Common myeloid progenitor, CD34-positive (primary cell): ENCODE measurements around the gene PHYHD1.

Source experiments
- CTCF ChIA-PET: fragments of 350-600 bp; sonication (Branson Sonifier 250); formaldehyde crosslinking; loops from one replicate; lab custom pipeline; 2021; ENCODE audit warnings: antibody characterized with exemption; lab: Charles Lee
- POLR2A ChIA-PET: fragments of 350-600 bp; sonication (Branson Sonifier 250); formaldehyde crosslinking; loops from one replicate; lab custom pipeline; 2021; ENCODE audit warnings: antibody characterized with exemption; lab: Charles Lee
- DNase-seq, 3 donors: peaks; one replicate each; pipeline versions ENCODE4 v3.0.0 to v3.0.0-alpha.2; 2013
- H3K27ac ChIP-seq, 2 experiments: 1 replicate in 1 of 2; 2 replicates in 1 of 2; pipeline ENCODE4 v1.7.0; 2013; ENCODE audit warnings: inconsistent platforms in 2 of 2, low read length in 2 of 2, mild to moderate bottlenecking in 2 of 2, low read depth in 1 of 2, moderate library complexity in 1 of 2; ENCODE audit not compliant: severe bottlenecking in 2 of 2, insufficient read depth in 1 of 2, poor library complexity in 1 of 2
- H3K27me3 ChIP-seq, 5 experiments: replicated peaks in 2 of 5; 1 replicate in 3 of 5; 2 replicates in 2 of 5; pipeline versions ENCODE4 v1.6.1 to v1.7.0; 2013; ENCODE audit warnings: low read length in 4 of 5, mild to moderate bottlenecking in 2 of 5, moderate library complexity in 2 of 5, inconsistent platforms in 1 of 5; ENCODE audit not compliant: insufficient read depth in 5 of 5, control insufficient read depth in 4 of 5
- H3K36me3 ChIP-seq, 4 experiments: 1 replicate in 2 of 4; 2 replicates in 2 of 4; pipeline versions ENCODE4 v1.6.1 to v1.7.0; 2013; ENCODE audit warnings: low read length in 3 of 4, control low read depth in 1 of 4, mild to moderate bottlenecking in 1 of 4; ENCODE audit not compliant: control insufficient read depth in 4 of 4, insufficient read depth in 4 of 4
- H3K4me1 ChIP-seq, 4 experiments: 1 replicate in 3 of 4; 2 replicates in 1 of 4; pipeline versions ENCODE4 v1.6.1 to v1.7.1; 2013; ENCODE audit warnings: low read length in 3 of 4, mild to moderate bottlenecking in 3 of 4, control low read depth in 1 of 4, inconsistent platforms in 1 of 4, moderate library complexity in 1 of 4; ENCODE audit not compliant: control insufficient read depth in 4 of 4, insufficient read depth in 4 of 4; ENCODE audit errors: control extremely low read depth in 1 of 4
- H3K4me3 ChIP-seq, 7 experiments: 1 replicate in 4 of 7; 2 replicates in 3 of 7; pipeline versions ENCODE4 v1.5.1 to v1.7.0; 2013; ENCODE audit warnings: mild to moderate bottlenecking in 7 of 7, low read length in 6 of 7, moderate library complexity in 6 of 7, inconsistent platforms in 2 of 7, low read depth in 2 of 7, control low read depth in 1 of 7; ENCODE audit not compliant: insufficient read depth in 4 of 7, control insufficient read depth in 1 of 7; ENCODE audit errors: extremely low read depth in 1 of 7
- H3K9me3 ChIP-seq, 5 experiments: 1 replicate in 4 of 5; 2 replicates in 1 of 5; pipeline versions ENCODE4 v1.6.1 to v1.7.1; 2013; ENCODE audit warnings: low read length in 4 of 5, mild to moderate bottlenecking in 2 of 5, inconsistent platforms in 1 of 5, low read depth in 1 of 5, moderate library complexity in 1 of 5; ENCODE audit not compliant: control insufficient read depth in 4 of 5, insufficient read depth in 2 of 5; ENCODE audit errors: control extremely low read depth in 1 of 5
- WGBS: methylation state at CpG from one replicate; pipeline ENCODE4 v1.1.5; 2013; ENCODE audit not compliant: insufficient coverage; 5-methylcytosine and 5-hydroxymethylcytosine counted together

PHYHD1 gene

GRCh38 chr9:128885798-128886197, 35.0 kb upstream of the PHYHD1 start:
- H3K27me3 ChIP-seq: no peaks in the 10 kb centered on the region
- no peak for DNase-seq
- POLR2A ChIA-PET: no interaction called here
- H3K9me3 ChIP-seq: no peaks in the 10 kb centered on the region
- H3K4me3 ChIP-seq: no peak overlapping the region
- peaks cover 3 to 48% (median 32%) of the 10 kb centered on the region in 4 experiments for H3K36me3 ChIP-seq
- H3K27ac ChIP-seq: peak overlapping the region in 1 of 2 experiments; percentile 0
- H3K4me1 ChIP-seq: peaks cover 0 to 27% (median 21%) of the 10 kb centered on the region in 4 experiments
- WGBS: 100% methylated on average over 14 of the region's 15 CpGs
- CTCF ChIA-PET: interaction anchor here (1.1 to 1.5 kb wide), 3 partner anchors 10 to 37 kb away, joined by 3 to 5 read pairs (median 3); no protein-coding TSS in a partner anchor

DNA sequence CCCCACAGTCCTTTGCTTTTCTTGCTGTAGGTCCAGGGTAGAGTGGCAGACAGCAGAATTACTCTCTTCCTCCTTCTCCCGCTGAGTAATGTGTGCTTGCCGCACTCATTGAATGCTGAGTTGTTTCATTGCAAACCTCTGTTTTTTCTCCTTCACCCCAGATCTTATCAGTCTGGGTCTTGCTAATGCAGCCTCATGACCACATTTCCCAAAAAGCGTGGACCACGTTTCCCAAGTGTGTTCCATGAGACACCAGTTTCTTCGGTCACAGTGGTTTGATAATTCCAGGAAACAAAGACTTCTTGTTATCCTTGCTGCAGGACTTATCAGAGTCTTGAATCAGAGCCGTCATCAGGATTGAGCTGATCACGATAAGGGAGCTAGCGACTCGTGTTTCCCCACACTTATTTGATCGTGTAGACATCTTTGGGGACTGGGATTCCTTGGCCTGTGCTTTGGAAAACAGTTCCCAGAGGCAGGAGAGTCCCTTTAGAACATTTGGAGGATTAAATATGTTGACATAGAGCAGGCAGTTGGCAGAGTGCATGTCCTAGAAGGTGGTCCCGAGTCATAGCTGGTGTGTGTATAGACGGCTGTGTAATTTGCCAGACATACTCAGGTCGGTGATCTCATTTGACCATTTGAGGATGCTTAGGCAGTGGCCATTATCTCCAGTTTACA, 34.4 kb upstream of the PHYHD1 start:
- Histone ChIP-seq H3K9me3 (no peaks in the 10 kb centered on the region), H3K27me3 (no peaks in the 10 kb centered on the region), H3K4me1 (peaks cover 0 to 26% (median 20%) of the 10 kb centered on the region in 4 experiments), H3K4me3 (no peak overlapping the region), H3K27ac (no peak overlapping the region), H3K36me3 (peaks cover 3 to 50% (median 33%) of the 10 kb centered on the region in 4 experiments)
- ChIA-PET POLR2A (no interaction called here), CTCF (interaction anchor here (1.1 to 1.8 kb wide), 3 partner anchors 15 to 40 kb away, joined by 3 to 7 read pairs (median 5); no protein-coding TSS in a partner anchor)
- no peak for DNase-seq
- 86% methylated on average over 13 of the region's 13 CpGs for WGBS

- ChIA-PET CTCF (interaction anchor here (1.2 to 1.8 kb wide), 2 partner anchors 36 to 40 kb away, joined by 3 to 7 read pairs; no protein-coding TSS in a partner anchor), POLR2A (no interaction called here)
- no peaks in the 10 kb centered on the region for H3K9me3 ChIP-seq
- H3K27ac ChIP-seq: no peak overlapping the region
- DNase-seq: no peak
- 100% methylated on average over 1 of the region's 3 CpGs for WGBS
- no peak overlapping the region for H3K4me3 ChIP-seq
- H3K36me3 ChIP-seq: peaks cover 3 to 53% (median 37%) of the 10 kb centered on the region in 4 experiments
- H3K4me1 ChIP-seq: peaks cover 0 to 26% (median 19%) of the 10 kb centered on the region in 4 experiments
- H3K27me3 ChIP-seq: no peaks in the 10 kb centered on the region
Measured at GRCh38 chr9:128887049-128887448, 33.7 kb upstream of the PHYHD1 start.

GRCh38 chr9:128887914-128888350, 32.9 kb upstream of the PHYHD1 start:
- ChIA-PET CTCF (interaction anchor here (1.8 kb wide), 1 partner anchor 39 kb away, joined by 7 read pairs; no protein-coding TSS in a partner anchor), POLR2A (interaction anchor here (0.6 kb wide), 1 partner anchor 818 kb away, joined by 3 read pairs; no protein-coding TSS in a partner anchor)
- Histone ChIP-seq H3K27ac (peak overlapping the region in 1 of 2 experiments; percentile 36), H3K36me3 (peaks cover 3 to 61% (median 43%) of the 10 kb centered on the region in 4 experiments), H3K27me3 (no peaks in the 10 kb centered on the region), H3K4me1 (peaks cover 0 to 23% (median 15%) of the 10 kb centered on the region in 4 experiments), H3K9me3 (no peaks in the 10 kb centered on the region), H3K4me3 (no peak overlapping the region)
- DNase-seq: no peak
- WGBS: 60% methylated on average over 8 of the region's 9 CpGs

- ChIA-PET CTCF (interaction anchor here (1.0 to 1.3 kb wide), 2 partner anchors 14 to 37 kb away, joined by 3 to 5 read pairs; no protein-coding TSS in a partner anchor), POLR2A (interaction anchor here (0.7 kb wide), 1 partner anchor 513 kb away, joined by 7 read pairs; no protein-coding TSS in a partner anchor)
- Histone ChIP-seq H3K27me3 (no peaks in the 10 kb centered on the region), H3K27ac (no peak overlapping the region), H3K9me3 (no peaks in the 10 kb centered on the region), H3K4me1 (peaks cover 0 to 8% (median 2%) of the 10 kb centered on the region in 4 experiments), H3K36me3 (peaks cover 7 to 58% (median 40%) of the 10 kb centered on the region in 4 experiments), H3K4me3 (no peak overlapping the region)
- no peak for DNase-seq
- WGBS: 98% methylated on average over 15 of the region's 15 CpGs
Measured at GRCh38 chr9:128891321-128892220, 29.2 kb upstream of the PHYHD1 start.

- Histone ChIP-seq H3K36me3 (peaks cover 6 to 54% (median 34%) of the 10 kb centered on the region in 4 experiments), H3K4me3 (no peak overlapping the region), H3K4me1 (peaks cover 0 to 8% (median 2%) of the 10 kb centered on the region in 4 experiments), H3K27me3 (no peaks in the 10 kb centered on the region), H3K9me3 (no peaks in the 10 kb centered on the region), H3K27ac (peak overlapping the region in 1 of 2 experiments; percentile 5)
- ChIA-PET CTCF (interaction anchor here (1.0 to 1.3 kb wide), 2 partner anchors 15 to 36 kb away, joined by 3 to 5 read pairs; no protein-coding TSS in a partner anchor), POLR2A (no interaction called here)
- DNase-seq: no peak
- 93% methylated on average over 12 of the region's 17 CpGs for WGBS
Measured at GRCh38 chr9:128892221-128892921, 28.4 kb upstream of the PHYHD1 start.
